Trophoblast cell (in vitro differentiated cells and primary cell): ENCODE measurements around the gene RAB39A.
A peak's percentile ranks its signal among the peaks of the same experiment; 100 is the strongest.

ENCODE experiments used
- DNase-seq, 2 donors: peaks; one replicate each; pipeline ENCODE4 v3.0.0-alpha.2; 2016
- H2AFZ ChIP-seq: 2 replicates; pipeline ENCODE4 v1.6.1; 2013; ENCODE audit warnings: low read length, moderate library complexity, mild to moderate bottlenecking; ENCODE audit not compliant: insufficient read depth, poor library complexity
- H2AK5ac ChIP-seq: 2 replicates; pipeline ENCODE4 v1.6.1; 2013; ENCODE audit warnings: mild to moderate bottlenecking, low read length
- H2BK120ac ChIP-seq: 2 replicates; pipeline ENCODE4 v1.6.1; 2013; ENCODE audit warnings: low read length, mild to moderate bottlenecking, moderate library complexity; ENCODE audit not compliant: insufficient read depth, poor library complexity
- H2BK12ac ChIP-seq: 2 replicates; pipeline ENCODE4 v1.6.1; 2013; ENCODE audit warnings: mild to moderate bottlenecking, low read length, moderate library complexity
- H2BK5ac ChIP-seq: 2 replicates; pipeline ENCODE4 v1.6.1; 2013; ENCODE audit warnings: low read length, low read depth, moderate library complexity, mild to moderate bottlenecking; ENCODE audit not compliant: poor library complexity
- H3K14ac ChIP-seq: 2 replicates; pipeline ENCODE4 v1.6.1; 2013; ENCODE audit warnings: mild to moderate bottlenecking, low read length
- H3K18ac ChIP-seq: 2 replicates; pipeline ENCODE4 v1.6.1; 2013; ENCODE audit warnings: mild to moderate bottlenecking, low read length
- H3K23ac ChIP-seq: 2 replicates; pipeline ENCODE4 v1.6.1; 2013; ENCODE audit warnings: low read length
- H3K27ac ChIP-seq: 2 replicates; pipeline ENCODE4 v1.5.1; 2013; ENCODE audit warnings: low read depth, mild to moderate bottlenecking, inconsistent platforms, low read length, moderate library complexity
- H3K27me3 ChIP-seq: 2 replicates; pipeline ENCODE4 v1.6.1; 2013; ENCODE audit warnings: inconsistent platforms, mild to moderate bottlenecking, low read length, moderate library complexity; ENCODE audit not compliant: insufficient read depth
- H3K36me3 ChIP-seq, 2 experiments: 1 replicate in 1 of 2; 2 replicates in 1 of 2; pipeline ENCODE4 v1.6.1; 2013; ENCODE audit warnings: low read length in 2 of 2, mild to moderate bottlenecking in 2 of 2, moderate library complexity in 1 of 2; ENCODE audit not compliant: insufficient read depth in 2 of 2, control insufficient read depth in 1 of 2
- H3K4ac ChIP-seq: 2 replicates; pipeline ENCODE4 v1.6.1; 2013; ENCODE audit warnings: low read depth, mild to moderate bottlenecking, low read length, moderate library complexity
- H3K4me1 ChIP-seq, 2 experiments: 1 replicate in 1 of 2; 2 replicates in 1 of 2; pipeline ENCODE4 v1.6.1; 2013; ENCODE audit warnings: low read length in 2 of 2, mild to moderate bottlenecking in 2 of 2, moderate library complexity in 1 of 2; ENCODE audit not compliant: insufficient read depth in 2 of 2, control insufficient read depth in 1 of 2
- H3K4me2 ChIP-seq: 2 replicates; pipeline ENCODE4 v1.6.1; 2013; ENCODE audit warnings: inconsistent platforms, mild to moderate bottlenecking, low read length, moderate library complexity
- H3K4me3 ChIP-seq: 2 replicates; pipeline ENCODE4 v1.5.1; 2013; ENCODE audit warnings: mild to moderate bottlenecking, low read depth, low read length, inconsistent platforms
- H3K79me1 ChIP-seq: one replicate; pipeline ENCODE4 v1.6.1; 2013; ENCODE audit warnings: low read length
- H3K79me2 ChIP-seq: 2 replicates; pipeline ENCODE4 v1.6.1; 2013; ENCODE audit warnings: low read length, mild to moderate bottlenecking; ENCODE audit not compliant: control insufficient read depth, insufficient read depth, poor library complexity
- H3K9ac ChIP-seq: 2 replicates; pipeline ENCODE4 v1.6.1; 2013; ENCODE audit warnings: mild to moderate bottlenecking, low read length
- H3K9me3 ChIP-seq: 2 replicates; pipeline ENCODE4 v1.6.1; 2013; ENCODE audit warnings: low read depth, mild to moderate bottlenecking, control low read depth, inconsistent platforms, low read length; ENCODE audit not compliant: insufficient read depth
- H4K12ac ChIP-seq: 2 replicates; pipeline ENCODE4 v1.6.1; 2013; ENCODE audit warnings: low read depth, mild to moderate bottlenecking, low read length, moderate library complexity
- H4K8ac ChIP-seq: 2 replicates; pipeline ENCODE4 v1.6.1; 2013; ENCODE audit warnings: low read depth, mild to moderate bottlenecking, low read length, moderate library complexity
- H4K91ac ChIP-seq: one replicate; pipeline ENCODE4 v1.6.1; 2013; ENCODE audit warnings: low read depth, mild to moderate bottlenecking, low read length, moderate library complexity
- WGBS: extraction: QIAGEN DNeasy Blood & Tissue Kit; methylation state at CpG from one replicate; pipeline ENCODE4 v1.1.7; 2013; ENCODE audit warnings: missing lambda C conversion rate; ENCODE audit not compliant: insufficient read length, insufficient coverage; ENCODE audit errors: extremely low coverage; 5-methylcytosine and 5-hydroxymethylcytosine counted together

The RAB39A gene

GRCh38 chr11:107928767-107929507, 689 bp downstream of the RAB39A start:
- peak overlapping the region; percentile 95 for H2AFZ ChIP-seq
- peak overlapping the region; percentile 93 for H4K8ac ChIP-seq
- H3K27ac ChIP-seq: no peak overlapping the region
- H2BK5ac ChIP-seq: no peak overlapping the region
- H3K9ac ChIP-seq: peak overlapping the region; percentile 44
- peak overlapping the region; percentile 81 for H4K12ac ChIP-seq
- no peak overlapping the region for H2AK5ac ChIP-seq
- no peaks in the 10 kb centered on the region for H3K9me3 ChIP-seq
- H4K91ac ChIP-seq: peak overlapping the region; percentile 38
- H3K79me1 ChIP-seq: peaks cover 2% of the 10 kb centered on the region
- WGBS: no CpG with 5 or more reads among the region's 41 CpGs
- H3K79me2 ChIP-seq: peaks cover 2% of the 10 kb centered on the region
- H3K18ac ChIP-seq: peak overlapping the region; percentile 80
- H3K4me3 ChIP-seq: peak overlapping the region; percentile 87
- H3K27me3 ChIP-seq: no peaks in the 10 kb centered on the region
- peak overlapping the region; percentile 53 for H3K14ac ChIP-seq
- peak in 1 of 2 donors; percentile 33 for DNase-seq
- no peak overlapping the region for H2BK12ac ChIP-seq
- no peak overlapping the region for H3K4ac ChIP-seq
- peaks cover 4 to 6% of the 10 kb centered on the region in 2 experiments for H3K4me1 ChIP-seq
- no peak overlapping the region for H2BK120ac ChIP-seq
- no peaks in the 10 kb centered on the region for H3K36me3 ChIP-seq
- no peak overlapping the region for H3K23ac ChIP-seq
- peak overlapping the region; percentile 99 for H3K4me2 ChIP-seq

- Histone ChIP-seq H3K14ac (no peak overlapping the region), H2AK5ac (no peak overlapping the region), H4K8ac (no peak overlapping the region), H3K79me2 (peaks cover 2% of the 10 kb centered on the region), H3K4me1 (peaks cover 4 to 6% of the 10 kb centered on the region in 2 experiments), H2BK5ac (no peak overlapping the region), H2AFZ (no peak overlapping the region), H3K27me3 (no peaks in the 10 kb centered on the region), H2BK12ac (no peak overlapping the region), H3K9me3 (no peaks in the 10 kb centered on the region), H3K4me3 (no peak overlapping the region), H3K4me2 (no peak overlapping the region), H3K18ac (no peak overlapping the region), H4K12ac (no peak overlapping the region), H3K27ac (no peak overlapping the region), H3K23ac (no peak overlapping the region), H3K79me1 (peaks cover 2% of the 10 kb centered on the region), H2BK120ac (no peak overlapping the region), H4K91ac (no peak overlapping the region), H3K36me3 (peaks cover 0 to 2% of the 10 kb centered on the region in 2 experiments), H3K9ac (no peak overlapping the region), H3K4ac (no peak overlapping the region)
- DNase-seq: peak; percentile 39 to 73
- no CpG with 5 or more reads among the region's 10 CpGs for WGBS
These were observed 1.5 kb downstream of the RAB39A start for GRCh38 chr11:107929611-107930200.

- Histone ChIP-seq H3K4me3 (no peak overlapping the region), H2BK12ac (no peak overlapping the region), H3K18ac (no peak overlapping the region), H3K79me1 (peaks cover 2% of the 10 kb centered on the region), H3K9me3 (no peaks in the 10 kb centered on the region), H2AK5ac (no peak overlapping the region), H4K8ac (no peak overlapping the region), H3K4me2 (no peak overlapping the region), H4K91ac (no peak overlapping the region), H3K79me2 (peaks cover 2% of the 10 kb centered on the region), H2BK5ac (no peak overlapping the region), H3K27ac (no peak overlapping the region), H3K4me1 (peaks cover 4 to 6% of the 10 kb centered on the region in 2 experiments), H3K27me3 (no peaks in the 10 kb centered on the region), H2BK120ac (no peak overlapping the region), H3K9ac (no peak overlapping the region), H4K12ac (no peak overlapping the region), H3K36me3 (peaks cover 0 to 2% of the 10 kb centered on the region in 2 experiments), H2AFZ (no peak overlapping the region), H3K23ac (no peak overlapping the region), H3K4ac (no peak overlapping the region), H3K14ac (no peak overlapping the region)
- no CpG with 5 or more reads among the region's 7 CpGs for WGBS
- DNase-seq: peak in 1 of 2 donors; percentile 46
These were observed 3.0 kb downstream of the RAB39A start for GRCh38 chr11:107931206-107931605.

- Histone ChIP-seq H2BK12ac (no peak overlapping the region), H3K18ac (no peak overlapping the region), H3K4me1 (no peaks in the 10 kb centered on the region), H4K8ac (no peak overlapping the region), H3K27me3 (no peaks in the 10 kb centered on the region), H2AK5ac (no peak overlapping the region), H3K9me3 (no peaks in the 10 kb centered on the region), H4K91ac (no peak overlapping the region), H3K14ac (no peak overlapping the region), H2BK5ac (no peak overlapping the region), H4K12ac (no peak overlapping the region), H3K23ac (no peak overlapping the region), H3K9ac (no peak overlapping the region), H3K79me2 (no peaks in the 10 kb centered on the region), H3K4me3 (no peak overlapping the region), H3K4me2 (no peak overlapping the region), H2AFZ (no peak overlapping the region), H3K36me3 (no peaks in the 10 kb centered on the region), H2BK120ac (no peak overlapping the region), H3K79me1 (no peaks in the 10 kb centered on the region), H3K27ac (no peak overlapping the region), H3K4ac (no peak overlapping the region)
- WGBS: 100% methylated on average over 1 of the region's 4 CpGs
- DNase-seq: no peak
These were observed 19.7 kb downstream of the RAB39A start for GRCh38 chr11:107947904-107948303.
